Measurements from ENCODE around the gene UBE2Z. TPM values are rescaled to one million over a fixed set of nuclear protein-coding genes. Genes with fewer than 3 reads are reported as not detected.
A peak's percentile ranks its signal among the peaks of the same experiment; 100 is the strongest.
"Not testable (repeated sequence)": the region's sequence is repeated elsewhere in the genome, so short reads cannot be mapped to it uniquely, and the experiment has no call there.

Gene UBE2Z
- total and polyA plus RNA-seq, 2 of the 13 experiments (the other 11 are each of a cell fraction or from before 2014, with no cell fraction given) = 63.2 to 122 TPM

DNA sequence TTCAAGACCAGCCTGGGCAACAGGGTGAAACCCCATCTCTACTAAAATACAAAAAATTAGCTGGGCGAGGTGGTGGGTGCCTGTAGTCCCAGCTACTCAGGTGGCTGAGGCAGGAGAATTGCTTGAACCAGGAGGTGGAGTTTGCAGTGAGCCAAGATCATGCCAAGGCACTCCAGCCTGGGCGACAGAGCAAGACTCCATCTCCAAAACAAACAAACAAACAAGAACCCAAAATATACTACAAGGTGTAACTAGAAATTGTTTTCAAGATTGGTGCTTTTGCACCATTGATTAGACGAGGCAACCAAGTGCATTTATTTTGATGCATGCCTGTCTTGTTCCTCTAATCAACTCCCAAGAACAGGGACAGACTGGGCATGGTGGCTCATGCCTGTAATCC lies 35.8 kb upstream of the UBE2Z start:
- TF ChIP-seq ZNF337 (CRISPR knock-in tag; IDR thresholded peaks at IDR 0.05; ENCODE audit: borderline replicate concordance, low read depth) (0 out of 2 replicates have a peak, but pooled peaks have one; percentile 24), ZNF619 (CRISPR knock-in tag; IDR thresholded peaks at IDR 0.05) (peak; percentile 44; the same call in 1 of the 2 replicates), IKZF4 (CRISPR knock-in tag; IDR thresholded peaks at IDR 0.05; ENCODE audit: borderline replicate concordance, low read depth, not compliant biosample characterization) (peak; percentile 51), ZNF883 (CRISPR knock-in tag; IDR thresholded peaks at IDR 0.05; ENCODE audit: not compliant biosample characterization) (peak; percentile 65), ZNF441 (CRISPR knock-in tag; IDR thresholded peaks at IDR 0.05; ENCODE audit: borderline replicate concordance) (0 out of 2 replicates have a peak, but pooled peaks have one; percentile 46)
- TF ChIP-seq, protein P1, sequence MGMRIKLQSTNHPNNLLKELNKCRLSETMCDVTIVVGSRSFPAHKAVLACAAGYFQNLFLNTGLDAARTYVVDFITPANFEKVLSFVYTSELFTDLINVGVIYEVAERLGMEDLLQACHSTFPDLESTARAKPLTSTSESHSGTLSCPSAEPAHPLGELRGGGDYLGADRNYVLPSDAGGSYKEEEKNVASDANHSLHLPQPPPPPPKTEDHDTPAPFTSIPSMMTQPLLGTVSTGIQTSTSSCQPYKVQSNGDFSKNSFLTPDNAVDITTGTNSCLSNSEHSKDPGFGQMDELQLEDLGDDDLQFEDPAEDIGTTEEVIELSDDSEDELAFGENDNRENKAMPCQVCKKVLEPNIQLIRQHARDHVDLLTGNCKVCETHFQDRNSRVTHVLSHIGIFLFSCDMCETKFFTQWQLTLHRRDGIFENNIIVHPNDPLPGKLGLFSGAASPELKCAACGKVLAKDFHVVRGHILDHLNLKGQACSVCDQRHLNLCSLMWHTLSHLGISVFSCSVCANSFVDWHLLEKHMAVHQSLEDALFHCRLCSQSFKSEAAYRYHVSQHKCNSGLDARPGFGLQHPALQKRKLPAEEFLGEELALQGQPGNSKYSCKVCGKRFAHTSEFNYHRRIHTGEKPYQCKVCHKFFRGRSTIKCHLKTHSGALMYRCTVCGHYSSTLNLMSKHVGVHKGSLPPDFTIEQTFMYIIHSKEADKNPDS (CRISPR knock-in tag; IDR thresholded peaks at IDR 0.05) = 0 out of 2 replicates have a peak, but pooled peaks have one; percentile 15
- TF ChIP-seq, protein P2, sequence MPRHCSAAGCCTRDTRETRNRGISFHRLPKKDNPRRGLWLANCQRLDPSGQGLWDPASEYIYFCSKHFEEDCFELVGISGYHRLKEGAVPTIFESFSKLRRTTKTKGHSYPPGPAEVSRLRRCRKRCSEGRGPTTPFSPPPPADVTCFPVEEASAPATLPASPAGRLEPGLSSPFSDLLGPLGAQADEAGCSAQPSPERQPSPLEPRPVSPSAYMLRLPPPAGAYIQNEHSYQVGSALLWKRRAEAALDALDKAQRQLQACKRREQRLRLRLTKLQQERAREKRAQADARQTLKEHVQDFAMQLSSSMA (CRISPR knock-in tag; IDR thresholded peaks at IDR 0.05) = 0 out of 2 replicates have a peak, but pooled peaks have one; percentile 66
- TF ChIP-seq, protein P3, sequence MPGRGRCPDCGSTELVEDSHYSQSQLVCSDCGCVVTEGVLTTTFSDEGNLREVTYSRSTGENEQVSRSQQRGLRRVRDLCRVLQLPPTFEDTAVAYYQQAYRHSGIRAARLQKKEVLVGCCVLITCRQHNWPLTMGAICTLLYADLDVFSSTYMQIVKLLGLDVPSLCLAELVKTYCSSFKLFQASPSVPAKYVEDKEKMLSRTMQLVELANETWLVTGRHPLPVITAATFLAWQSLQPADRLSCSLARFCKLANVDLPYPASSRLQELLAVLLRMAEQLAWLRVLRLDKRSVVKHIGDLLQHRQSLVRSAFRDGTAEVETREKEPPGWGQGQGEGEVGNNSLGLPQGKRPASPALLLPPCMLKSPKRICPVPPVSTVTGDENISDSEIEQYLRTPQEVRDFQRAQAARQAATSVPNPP (CRISPR knock-in tag; IDR thresholded peaks at IDR 0.05) = 0 out of 2 replicates have a peak, but pooled peaks have one; percentile 23
- TF ChIP-seq, protein P4, sequence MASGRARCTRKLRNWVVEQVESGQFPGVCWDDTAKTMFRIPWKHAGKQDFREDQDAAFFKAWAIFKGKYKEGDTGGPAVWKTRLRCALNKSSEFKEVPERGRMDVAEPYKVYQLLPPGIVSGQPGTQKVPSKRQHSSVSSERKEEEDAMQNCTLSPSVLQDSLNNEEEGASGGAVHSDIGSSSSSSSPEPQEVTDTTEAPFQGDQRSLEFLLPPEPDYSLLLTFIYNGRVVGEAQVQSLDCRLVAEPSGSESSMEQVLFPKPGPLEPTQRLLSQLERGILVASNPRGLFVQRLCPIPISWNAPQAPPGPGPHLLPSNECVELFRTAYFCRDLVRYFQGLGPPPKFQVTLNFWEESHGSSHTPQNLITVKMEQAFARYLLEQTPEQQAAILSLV (CRISPR knock-in tag; IDR thresholded peaks at IDR 0.05; ENCODE audit: borderline replicate concordance) = 0 out of 2 replicates have a peak, but pooled peaks have one; percentile 12
- H4K20me1 ChIP-seq (ENCODE audit: insufficient read depth, low read length); ATAC-seq; H3K79me2 ChIP-seq (ENCODE audit: insufficient read depth, low read length); H2AFZ ChIP-seq (ENCODE audit: low read length); H3K9me3 ChIP-seq (ENCODE audit: low read length); H3K27me3 ChIP-seq (ENCODE audit: control insufficient read depth in 1 of 2, insufficient read depth in 2 of 2, low read length in 2 of 2); CTCF ChIA-PET (ENCODE audit: low intra/inter-chr PET ratio, low total read pairs); H3K36me3 ChIP-seq (replicated peaks in 1 of 2; ENCODE audit: control insufficient read depth in 1 of 2, insufficient read depth in 2 of 2, low read length in 2 of 2); in situ Hi-C loops (cut with HindIII; ENCODE audit: extremely low pct_ligation_motif_present, low pct_unique_long_range_greater_than_20kb); DNase-seq (ENCODE audit: low spot score); BruUV-seq (replicated peaks); FAIRE-seq; intact Hi-C loops (cut with micrococcal nuclease; ENCODE audit: unreplicated experiment): not testable (repeated sequence)
- H3K4me2 ChIP-seq (ENCODE audit: low read depth, low read length) = peak overlapping the region; percentile 94
- H3K9ac ChIP-seq (ENCODE audit: insufficient read depth, low read depth, low read length) = peak overlapping the region; percentile 75
- H3K4me3 ChIP-seq (replicated peaks in 1 of 3; ENCODE audit: insufficient read depth in 1 of 3, low read depth in 2 of 3, low read length in 3 of 3) = peak overlapping the region in 1 of 3 experiments; percentile 60; a peak in 2 of 6 replicates
- peaks cover 71% of the 10 kb centered on the region for H3K4me1 ChIP-seq (ENCODE audit: insufficient read depth, low read length)
- POLR2A ChIA-PET = interaction anchor here (0.7 to 4.4 kb wide), 16 partner anchors 11 to 128 kb away, joined by 3 to 34 read pairs (median 8); partner anchors contain the start of genes ATP5MC1, SNF8 and TTLL6
- H3K27ac ChIP-seq (ENCODE audit: extremely low read length, insufficient read depth, low read length) = peak overlapping the region; percentile 97
- 68% methylated on average over 3 of the region's 3 CpGs for WGBS (ENCODE audit: low lambda C conversion rate)

Measured in HepG2 (cell line).